ENCODE data around the gene TERB1.

The TERB1 gene

DNA sequence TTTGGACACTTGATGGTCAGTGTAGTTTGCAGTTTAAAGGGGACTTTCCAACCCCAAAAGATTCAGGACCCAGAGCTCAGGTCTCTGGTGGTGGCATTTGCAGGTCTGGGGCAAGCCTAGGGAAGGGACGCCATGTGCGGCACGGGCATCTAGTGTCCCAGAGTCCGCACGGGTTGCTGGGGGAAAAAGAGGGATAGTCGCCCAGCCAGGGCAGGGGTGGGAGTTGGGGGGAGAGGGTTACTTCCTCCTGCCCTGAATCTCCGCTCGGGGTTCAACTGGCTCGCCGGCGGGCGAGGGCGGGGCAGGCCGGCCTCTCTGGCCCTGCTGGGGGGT lies 42.6 kb upstream of the TERB1 start:
- no peak for DNase-seq (ENCODE audit: low read depth)
- TF ChIP-seq, protein P1, sequence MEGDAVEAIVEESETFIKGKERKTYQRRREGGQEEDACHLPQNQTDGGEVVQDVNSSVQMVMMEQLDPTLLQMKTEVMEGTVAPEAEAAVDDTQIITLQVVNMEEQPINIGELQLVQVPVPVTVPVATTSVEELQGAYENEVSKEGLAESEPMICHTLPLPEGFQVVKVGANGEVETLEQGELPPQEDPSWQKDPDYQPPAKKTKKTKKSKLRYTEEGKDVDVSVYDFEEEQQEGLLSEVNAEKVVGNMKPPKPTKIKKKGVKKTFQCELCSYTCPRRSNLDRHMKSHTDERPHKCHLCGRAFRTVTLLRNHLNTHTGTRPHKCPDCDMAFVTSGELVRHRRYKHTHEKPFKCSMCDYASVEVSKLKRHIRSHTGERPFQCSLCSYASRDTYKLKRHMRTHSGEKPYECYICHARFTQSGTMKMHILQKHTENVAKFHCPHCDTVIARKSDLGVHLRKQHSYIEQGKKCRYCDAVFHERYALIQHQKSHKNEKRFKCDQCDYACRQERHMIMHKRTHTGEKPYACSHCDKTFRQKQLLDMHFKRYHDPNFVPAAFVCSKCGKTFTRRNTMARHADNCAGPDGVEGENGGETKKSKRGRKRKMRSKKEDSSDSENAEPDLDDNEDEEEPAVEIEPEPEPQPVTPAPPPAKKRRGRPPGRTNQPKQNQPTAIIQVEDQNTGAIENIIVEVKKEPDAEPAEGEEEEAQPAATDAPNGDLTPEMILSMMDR (IDR thresholded peaks at IDR 0.05; ENCODE audit: low read depth, low read length): no peak
- no peak for TF ChIP-seq POLR2A (IDR thresholded peaks at IDR 0.05; ENCODE audit: extremely low read depth, insufficient read length)
- TF ChIP-seq, protein P2, sequence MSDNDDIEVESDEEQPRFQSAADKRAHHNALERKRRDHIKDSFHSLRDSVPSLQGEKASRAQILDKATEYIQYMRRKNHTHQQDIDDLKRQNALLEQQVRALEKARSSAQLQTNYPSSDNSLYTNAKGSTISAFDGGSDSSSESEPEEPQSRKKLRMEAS (IDR thresholded peaks at IDR 0.05; ENCODE audit: low read depth, low read length): no peak
- no peak for TF ChIP-seq MYC (IDR thresholded peaks at IDR 0.05; ENCODE audit: low read depth, low read length)
- H3K4me3 ChIP-seq (ENCODE audit: low read depth, low read length): no peak overlapping the region

DNA sequence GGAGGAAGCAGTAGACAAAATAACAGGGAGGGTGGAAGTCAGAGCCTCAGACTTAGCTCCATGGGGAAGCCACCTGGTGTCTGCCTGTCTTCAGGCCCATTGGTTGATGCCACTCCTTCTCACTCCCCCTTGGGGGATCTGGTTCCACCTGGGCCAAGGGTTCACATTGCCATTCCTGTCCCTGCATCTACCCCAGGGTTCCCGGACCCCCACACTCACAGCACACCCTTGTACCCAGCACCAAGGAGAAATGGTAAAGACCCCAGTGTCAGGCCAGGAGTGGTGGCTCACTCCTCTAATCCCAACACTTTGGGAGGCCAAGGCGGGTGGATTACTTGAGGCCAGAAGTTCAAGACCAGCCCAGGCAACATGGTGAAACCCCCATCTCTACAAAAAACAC lies 41.8 kb upstream of the TERB1 start:
- TF ChIP-seq POLR2A (IDR thresholded peaks at IDR 0.05; ENCODE audit: extremely low read depth, insufficient read length) (no peak), MYC (IDR thresholded peaks at IDR 0.05; ENCODE audit: low read depth, low read length) (no peak)
- TF ChIP-seq, protein P1 (IDR thresholded peaks at IDR 0.05; ENCODE audit: low read depth, low read length): no peak
- no peak overlapping the region for H3K4me3 ChIP-seq (ENCODE audit: low read depth, low read length)
- DNase-seq (ENCODE audit: low read depth): no peak

DNA sequence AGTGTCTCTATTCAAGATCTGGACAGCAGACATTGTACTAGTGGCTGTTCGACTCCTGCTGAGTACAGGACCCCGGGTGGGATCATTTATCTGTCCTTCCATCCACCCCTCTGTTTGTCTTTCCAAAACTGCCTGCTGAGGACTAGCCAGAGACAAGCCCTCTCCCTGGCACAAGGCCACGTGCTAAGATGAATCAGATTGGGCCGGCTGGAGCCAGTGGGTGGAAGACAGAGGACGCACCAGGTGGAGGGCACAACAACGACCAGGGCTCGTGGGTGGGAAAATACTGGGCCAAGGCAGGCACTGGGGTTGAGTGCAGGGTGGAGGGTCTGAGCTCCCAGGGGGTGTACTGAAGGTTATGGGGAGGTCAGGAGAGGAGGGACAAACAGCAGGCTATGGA lies 41.4 kb upstream of the TERB1 start:
- no peak for DNase-seq (ENCODE audit: low read depth)
- no peak overlapping the region for H3K4me3 ChIP-seq (ENCODE audit: low read depth, low read length)
- TF ChIP-seq POLR2A (IDR thresholded peaks at IDR 0.05; ENCODE audit: extremely low read depth, insufficient read length) (no peak), MYC (IDR thresholded peaks at IDR 0.05; ENCODE audit: low read depth, low read length) (no peak)
- TF ChIP-seq, protein P2 (IDR thresholded peaks at IDR 0.05; ENCODE audit: low read depth, low read length): no peak
- TF ChIP-seq, protein P1 (IDR thresholded peaks at IDR 0.05; ENCODE audit: low read depth, low read length): no peak

DNA sequence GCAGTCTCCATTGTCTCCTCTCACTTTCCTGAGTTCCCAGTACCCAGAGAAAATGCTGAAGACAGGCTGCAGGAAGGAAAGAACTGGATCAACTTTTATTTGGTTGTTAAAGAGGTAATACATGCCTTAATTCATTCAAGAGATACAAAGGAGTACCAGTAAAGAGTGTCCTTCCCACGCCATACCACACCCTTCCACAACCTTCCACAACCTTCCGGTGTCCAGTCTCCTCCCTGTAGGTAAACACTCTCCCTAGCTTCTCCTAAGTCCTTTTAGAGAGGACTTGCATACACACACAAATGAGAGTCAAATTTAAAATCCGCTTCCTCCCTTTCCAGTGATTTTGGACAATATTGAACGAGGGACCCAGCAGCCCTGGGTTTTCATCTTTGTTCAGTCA lies 40.0 kb upstream of the TERB1 start:
- TF ChIP-seq, protein P1 (IDR thresholded peaks at IDR 0.05; ENCODE audit: low read depth, low read length): no peak
- TF ChIP-seq POLR2A (IDR thresholded peaks at IDR 0.05; ENCODE audit: extremely low read depth, insufficient read length) (no peak), MYC (IDR thresholded peaks at IDR 0.05; ENCODE audit: low read depth, low read length) (no peak)
- TF ChIP-seq, protein P2 (IDR thresholded peaks at IDR 0.05; ENCODE audit: low read depth, low read length): no peak
- no peak for DNase-seq (ENCODE audit: low read depth)
- no peak overlapping the region for H3K4me3 ChIP-seq (ENCODE audit: low read depth, low read length)

DNA sequence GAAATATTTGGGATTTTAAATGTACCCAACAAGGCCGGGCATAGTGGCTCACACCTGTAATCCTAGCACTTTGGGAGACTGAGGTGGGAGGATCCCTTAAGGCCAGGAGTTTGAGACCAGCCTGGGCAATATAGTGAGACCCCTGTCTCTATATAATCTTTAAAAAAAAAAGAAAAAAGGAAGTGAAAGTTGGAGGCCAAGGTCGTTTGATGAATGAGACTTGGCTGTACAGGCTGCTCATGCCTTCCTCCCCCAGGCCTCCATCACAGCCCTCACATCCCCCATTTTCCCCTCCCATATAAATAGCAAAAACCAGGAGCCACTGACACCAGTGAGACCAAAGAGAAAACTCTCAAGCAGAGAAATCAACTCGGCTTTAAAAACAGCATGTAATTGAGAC lies 39.5 kb upstream of the TERB1 start:
- H3K4me3 ChIP-seq (ENCODE audit: low read depth, low read length): no peak overlapping the region
- TF ChIP-seq, protein P2 (IDR thresholded peaks at IDR 0.05; ENCODE audit: low read depth, low read length): no peak
- TF ChIP-seq MYC (IDR thresholded peaks at IDR 0.05; ENCODE audit: low read depth, low read length) (no peak), POLR2A (IDR thresholded peaks at IDR 0.05; ENCODE audit: extremely low read depth, insufficient read length) (no peak)
- TF ChIP-seq, protein P1 (IDR thresholded peaks at IDR 0.05; ENCODE audit: low read depth, low read length): no peak
- peak; percentile 34 for DNase-seq (ENCODE audit: low read depth)

DNA sequence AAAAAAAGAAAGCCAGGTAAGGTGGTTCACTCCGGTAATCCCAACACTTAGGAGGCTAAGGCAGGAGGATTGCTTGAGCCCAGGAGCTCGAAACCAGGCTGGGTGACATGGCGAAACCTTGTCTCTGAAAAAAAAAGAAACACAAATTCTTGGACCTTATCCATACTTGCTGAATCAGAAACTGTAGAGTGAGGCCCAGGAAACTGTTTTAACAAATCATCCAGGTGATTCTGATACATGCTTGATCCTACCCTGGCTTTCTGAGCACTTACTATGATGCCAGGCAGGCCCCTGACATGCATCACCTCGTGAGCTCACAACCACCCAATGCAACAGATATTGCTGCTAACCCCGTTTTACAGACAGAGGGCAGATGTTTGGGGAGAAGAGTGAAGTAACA lies 33.4 kb upstream of the TERB1 start:
- DNase-seq (ENCODE audit: low read depth): no peak
- TF ChIP-seq, protein P2 (IDR thresholded peaks at IDR 0.05; ENCODE audit: low read depth, low read length): no peak
- TF ChIP-seq POLR2A (IDR thresholded peaks at IDR 0.05; ENCODE audit: extremely low read depth, insufficient read length): no peak
- TF ChIP-seq, protein P1 (IDR thresholded peaks at IDR 0.05; ENCODE audit: low read depth, low read length): no peak
- no peak overlapping the region for H3K4me3 ChIP-seq (ENCODE audit: low read depth, low read length)
